ENCODE data around the gene GIMAP4.
"Not testable (repeated sequence)": the region's sequence is repeated elsewhere in the genome, so short reads cannot be mapped to it uniquely, and the experiment has no call there.

The GIMAP4 gene

GRCh38 chr7:150585199-150585598, 18.0 kb downstream of the GIMAP4 start:
- no peak for DNase-seq

GRCh38 chr7:150586068-150586784, 19.0 kb downstream of the GIMAP4 start:
- DNase-seq: no peak

- no peak for DNase-seq
These were observed 19.6 kb downstream of the GIMAP4 start for GRCh38 chr7:150586785-150587152.

GRCh38 chr7:150587551-150587950, 20.4 kb downstream of the GIMAP4 start:
- no peak for DNase-seq

GRCh38 chr7:150594805-150595204, 27.6 kb downstream of the GIMAP4 start:
- DNase-seq: no peak

- no peak for DNase-seq
These were observed 28.2 kb downstream of the GIMAP4 start for GRCh38 chr7:150595361-150595760.

- not testable (repeated sequence) for DNase-seq
These were observed 36.4 kb downstream of the GIMAP4 start for GRCh38 chr7:150603600-150603999.

GRCh38 chr7:150610233-150610632, 43.0 kb downstream of the GIMAP4 start:
- no peak for DNase-seq

- no peak for DNase-seq
These were observed 45.7 kb downstream of the GIMAP4 start for GRCh38 chr7:150612925-150613324.

GRCh38 chr7:150613880-150614279, 46.7 kb downstream of the GIMAP4 start:
- DNase-seq: no peak

GRCh38 chr7:150614426-150614825, 47.2 kb downstream of the GIMAP4 start:
- not testable (repeated sequence) for DNase-seq

- DNase-seq: not testable (repeated sequence)
These were observed 48.1 kb downstream of the GIMAP4 start for GRCh38 chr7:150615221-150615755.

- DNase-seq: no peak
These were observed 52.9 kb downstream of the GIMAP4 start for GRCh38 chr7:150620061-150620460.

- no peak for DNase-seq
These were observed 53.6 kb downstream of the GIMAP4 start for GRCh38 chr7:150620617-150621371.

GRCh38 chr7:150621376-150621775, 54.2 kb downstream of the GIMAP4 start:
- DNase-seq: no peak

All from activated gamma-delta T cell treated with Interleukin-2 at 50 U/mL for 16 hours (primary cell).